IMR-90 (cell line): Measurements from ENCODE around the gene CLP1.

ENCODE experiments used
- BHLHE40 ChIP-seq: fragments of 150-350 bp; IDR thresholded peaks from 2 replicates; pipeline ENCODE4 v1.6.1; 2016; ENCODE audit warnings: mild to moderate bottlenecking, low read depth, low read length
- CEBPB ChIP-seq: IDR thresholded peaks from 2 replicates; pipeline ENCODE4 v1.6.1; 2012; ENCODE audit warnings: low read depth, low read length, improper control_type of control experiment
- CTCF ChIP-seq: conservative IDR thresholded peaks from 2 replicates; pipeline ENCODE4 v1.5.1; 2012; ENCODE audit warnings: mild to moderate bottlenecking, low read depth, low read length, improper control_type of control experiment
- FOS ChIP-seq: fragments of 150-350 bp; IDR thresholded peaks from 2 replicates; pipeline ENCODE4 v1.6.1; 2016; ENCODE audit warnings: low read depth, low read length
- MAFK ChIP-seq: IDR thresholded peaks from 2 replicates; pipeline ENCODE4 v1.6.1; 2012; ENCODE audit warnings: low read depth, low read length, improper control_type of control experiment
- MXI1 ChIP-seq: IDR thresholded peaks from 2 replicates; pipeline ENCODE4 v1.6.1; 2012; ENCODE audit warnings: low read depth, mild to moderate bottlenecking, low read length, moderate library complexity, borderline replicate concordance
- NFE2L2 ChIP-seq: fragments of 150-350 bp; IDR thresholded peaks from 2 replicates; pipeline ENCODE4 v1.6.1; 2016; ENCODE audit warnings: low read depth, mild to moderate bottlenecking, low read length
- POLR2A ChIP-seq: IDR thresholded peaks from 2 replicates; pipeline ENCODE4 v1.6.1; 2012; ENCODE audit warnings: mild to moderate bottlenecking, low read depth, low read length
- RCOR1 ChIP-seq: IDR thresholded peaks from 2 replicates; pipeline ENCODE4 v1.6.1; 2012; ENCODE audit warnings: mild to moderate bottlenecking, low read length, improper control_type of control experiment; ENCODE audit not compliant: insufficient replicate concordance
- SMC3 ChIP-seq: fragments of 150-350 bp; IDR thresholded peaks from 2 replicates; pipeline ENCODE4 v1.6.1; 2016; ENCODE audit warnings: low read depth, mild to moderate bottlenecking, antibody characterized with exemption, low read length, moderate library complexity
- USF2 ChIP-seq: fragments of 150-350 bp; IDR thresholded peaks from 2 replicates; pipeline ENCODE4 v1.6.1; 2017; ENCODE audit warnings: mild to moderate bottlenecking, antibody characterized with exemption, low read length, low read depth

GRCh38 chr11:57615308-57615707 is 42.3 kb upstream of the CLP1 start:
- TF ChIP-seq CTCF (no peak), POLR2A (no peak), MXI1 (no peak), MAFK (no peak), USF2 (no peak), CEBPB (no peak), NFE2L2 (no peak), RCOR1 (no peak), FOS (no peak), SMC3 (no peak), BHLHE40 (no peak)
